Muscle of leg (tissue), 16 donors: ENCODE data around the gene DPPA3. TPM values are rescaled to one million over a fixed set of nuclear protein-coding genes. Genes with fewer than 3 reads are reported as not detected.
A peak's percentile ranks its signal among the peaks of the same experiment; 100 is the strongest.
"Not testable (repeated sequence)": the region's sequence is repeated elsewhere in the genome, so short reads cannot be mapped to it uniquely, and the experiment has no call there.

ENCODE experiments used
- DNase-seq: peaks from one replicate; pipeline ENCODE4 v3.0.0; 2013
- H3K27ac ChIP-seq: one replicate; pipeline ENCODE4 v1.5.1; 2013; ENCODE audit warnings: mild to moderate bottlenecking, low read length, control low read depth
- H3K27me3 ChIP-seq: one replicate; pipeline ENCODE4 v1.6.1; 2013; ENCODE audit warnings: low read length; ENCODE audit not compliant: control insufficient read depth, insufficient read depth
- H3K36me3 ChIP-seq: one replicate; pipeline ENCODE4 v1.6.1; 2013; ENCODE audit warnings: low read length; ENCODE audit not compliant: control insufficient read depth, insufficient read depth
- H3K4me1 ChIP-seq: one replicate; pipeline ENCODE4 v1.6.1; 2013; ENCODE audit warnings: low read length; ENCODE audit not compliant: control insufficient read depth, insufficient read depth
- H3K4me3 ChIP-seq: one replicate; pipeline ENCODE4 v1.5.1; 2013; ENCODE audit warnings: low read length, control low read depth
- H3K9me3 ChIP-seq: replicated peaks from 2 replicates; pipeline ENCODE4 v1.6.1; 2013; ENCODE audit warnings: low read depth, low read length; ENCODE audit not compliant: control insufficient read depth
- WGBS: methylation state at CpG from one replicate; pipeline ENCODE4 v1.1.5; 2013; ENCODE audit warnings: missing lambda C conversion rate; ENCODE audit not compliant: insufficient coverage; 5-methylcytosine and 5-hydroxymethylcytosine counted together
- long read RNA-seq, 11 donors: transcript quantifications; one replicate each; lab custom pipeline, GENCODE V29; 2026
- polyA plus RNA-seq, 8 donors: library from polyadenylated mRNA; unstranded; fragments of 120-200 nt; gene quantifications; one replicate each; pipeline versions ENCODE4 v1.2.1 to v1.2.3, GENCODE V29; 2013; ENCODE audit warnings: inconsistent platforms in 1 of 8, low replicate concordance in 1 of 8; ENCODE audit not compliant: insufficient read length in 8 of 8, insufficient read depth in 1 of 8
- total RNA-seq: library from RNA; stranded (reverse); fragments of 120-200 nt; gene quantifications from one replicate; pipeline ENCODE4 v1.2.4, GENCODE V29; 2013

Gene DPPA3
- total RNA-seq = not detected
- not detected for polyA plus RNA-seq
- long read RNA-seq, donor 1 = 0 reads
- long read RNA-seq, donor 2 = 0 reads
- long read RNA-seq, donor 3 = 0 reads
- long read RNA-seq, donor 4 = 0 reads
- long read RNA-seq, donor 5 = 0 reads
- long read RNA-seq, donor 6 = 0 reads
- long read RNA-seq, donor 7 = 0 reads
- long read RNA-seq, donor 8 = 0 reads
- long read RNA-seq, donor 9 = 0 reads
- long read RNA-seq, donor 10 = 0 reads
- long read RNA-seq, donor 11 = 0 reads

GRCh38 chr12:7711133-7711532 lies at the start of gene DPPA3:
DPPA3 (plus strand) TSS chr12:7711433; CDS start chr12:7711571, 138 bp downstream.
- Histone ChIP-seq H3K4me3 (no peak within 1 kb of the TSS), H3K36me3 (no peaks in the 10 kb centered on the region), H3K4me1 (no peaks in the 10 kb centered on the region), H3K27ac (no peak within 1 kb of the TSS), H3K27me3 (no peaks in the 10 kb centered on the region), H3K9me3 (no peaks in the 10 kb centered on the region)
- DNase-seq = no peak
- 45% methylated on average over 6 of the region's 7 CpGs for WGBS

DNA sequence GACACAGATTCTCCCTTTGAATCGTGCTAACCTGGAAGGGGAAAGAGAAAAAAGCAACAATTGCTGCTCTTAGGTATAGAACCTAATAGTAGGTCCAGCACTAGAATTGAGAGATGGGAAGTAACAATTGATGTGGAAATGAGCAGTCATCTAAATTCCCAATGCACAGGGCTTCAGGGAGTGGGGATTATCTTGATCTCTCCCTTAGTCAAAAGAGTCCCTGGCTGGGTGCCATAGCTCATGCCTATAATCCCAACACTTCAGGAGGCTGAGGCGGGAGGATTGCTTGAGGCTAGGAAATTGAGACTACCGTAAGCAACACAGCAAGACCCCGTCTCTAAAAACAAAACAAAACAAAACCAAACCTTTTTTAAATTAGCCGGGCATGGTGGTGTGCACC lies 49.5 kb upstream of the DPPA3 start:
- Histone ChIP-seq H3K27ac (no peak overlapping the region), H3K4me3 (no peak overlapping the region), H3K4me1 (no peaks in the 10 kb centered on the region), H3K27me3 (no peaks in the 10 kb centered on the region), H3K9me3 (no peaks in the 10 kb centered on the region), H3K36me3 (no peaks in the 10 kb centered on the region)
- 83% methylated on average over 2 of the region's 5 CpGs for WGBS
- DNase-seq = no peak

DNA sequence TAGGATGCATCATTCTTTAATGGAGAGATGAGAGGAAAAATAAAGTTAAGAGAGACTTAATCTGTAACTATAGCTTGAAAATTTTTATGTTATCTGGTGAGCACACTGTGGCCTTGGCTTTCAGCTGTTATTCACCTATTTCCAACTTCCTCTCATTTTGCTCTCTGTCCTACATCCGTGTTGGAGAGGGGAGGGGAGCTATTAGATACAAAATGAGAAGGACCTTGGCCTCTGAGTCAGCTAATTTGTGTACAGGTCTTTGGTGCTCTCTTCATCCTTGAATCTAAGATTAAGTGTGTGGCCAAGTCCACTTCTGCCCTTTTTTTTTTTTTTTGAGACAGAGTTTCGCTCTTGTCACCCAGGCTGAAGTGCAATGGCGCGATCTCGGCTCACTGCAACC lies 44.6 kb upstream of the DPPA3 start:
- Histone ChIP-seq H3K27me3 (no peaks in the 10 kb centered on the region), H3K36me3 (no peaks in the 10 kb centered on the region), H3K9me3 (no peaks in the 10 kb centered on the region), H3K4me1 (no peaks in the 10 kb centered on the region), H3K4me3 (no peak overlapping the region), H3K27ac (no peak overlapping the region)
- WGBS = no CpG with 5 or more reads among the region's 5 CpGs
- DNase-seq = no peak

DNA sequence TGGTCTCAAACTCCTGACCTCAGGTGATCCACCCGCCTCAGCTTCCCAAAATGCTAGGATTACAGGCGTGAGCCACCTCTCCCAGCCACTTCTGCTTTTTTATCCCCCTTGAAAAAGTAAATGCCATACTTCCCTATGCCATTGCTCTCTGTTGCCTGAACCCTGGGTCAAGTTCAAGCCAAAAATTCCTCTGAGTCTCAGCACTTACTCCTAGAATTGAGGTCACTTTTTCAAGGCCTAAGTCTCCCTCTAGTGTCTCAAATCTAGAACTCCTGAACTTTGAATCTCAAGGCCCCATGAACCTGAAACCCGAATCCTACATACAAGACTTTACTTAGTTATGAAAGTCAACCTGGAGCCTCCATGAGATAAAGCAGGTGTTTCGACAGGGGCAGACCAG lies 44.1 kb upstream of the DPPA3 start:
- peak; percentile 19 for DNase-seq
- Histone ChIP-seq H3K27ac (no peak overlapping the region), H3K9me3 (no peaks in the 10 kb centered on the region), H3K4me3 (no peak overlapping the region), H3K4me1 (no peaks in the 10 kb centered on the region), H3K36me3 (no peaks in the 10 kb centered on the region), H3K27me3 (no peaks in the 10 kb centered on the region)
- 63% methylated on average over 2 of the region's 4 CpGs for WGBS

- 73% methylated on average over 4 of the region's 5 CpGs for WGBS
These were observed 43.1 kb upstream of the DPPA3 start for GRCh38 chr12:7668171-7668570.

GRCh38 chr12:7675455-7675854 lies 35.8 kb upstream of the DPPA3 start:
- DNase-seq, H3K27ac ChIP-seq, H3K27me3 ChIP-seq, H3K36me3 ChIP-seq, H3K4me1 ChIP-seq, H3K9me3 ChIP-seq, H3K4me3 ChIP-seq: not testable (repeated sequence)
- whole genome bisulfite sequencing = 46% methylated on average over 4 of the region's 6 CpGs

More at GRCh38 chr12:7668171-7668570, 43.1 kb upstream of the DPPA3 start:
- Histone ChIP-seq H3K9me3 (no peaks in the 10 kb centered on the region), H3K4me3 (no peak overlapping the region), H3K36me3 (no peaks in the 10 kb centered on the region), H3K27ac (no peak overlapping the region), H3K4me1 (no peaks in the 10 kb centered on the region), H3K27me3 (no peaks in the 10 kb centered on the region)
- DNase-seq = no peak

- H3K27ac ChIP-seq, H3K9me3 ChIP-seq, H3K36me3 ChIP-seq, H3K4me1 ChIP-seq, H3K27me3 ChIP-seq, H3K4me3 ChIP-seq: not testable (repeated sequence)
- 28% methylated on average over 3 of the region's 9 CpGs for WGBS
- peak; percentile 51 for DNase-seq
These were observed 33.8 kb upstream of the DPPA3 start for GRCh38 chr12:7677432-7677888.

DNA sequence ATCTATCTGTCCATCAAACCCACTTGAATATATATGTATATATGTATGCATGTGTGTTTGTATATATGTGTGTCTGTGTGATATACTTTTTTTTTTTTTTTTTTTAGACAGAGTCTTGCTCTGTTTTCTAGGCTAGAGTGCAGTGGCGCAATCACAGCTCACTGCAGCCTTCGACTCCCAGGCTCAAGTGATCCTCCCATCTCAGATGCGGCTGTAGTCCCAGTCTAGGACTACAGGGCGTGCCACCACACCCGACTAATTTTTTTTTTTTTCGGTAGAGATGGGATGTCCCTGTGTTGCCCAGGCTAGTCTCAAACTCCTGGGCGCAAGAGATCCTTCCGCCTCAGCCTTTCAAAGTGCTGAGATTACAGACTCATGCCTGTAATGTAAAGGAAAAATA lies 32.5 kb upstream of the DPPA3 start:
- Histone ChIP-seq H3K4me3 (no peak overlapping the region), H3K27me3 (no peaks in the 10 kb centered on the region), H3K4me1 (no peaks in the 10 kb centered on the region), H3K9me3 (no peaks in the 10 kb centered on the region), H3K36me3 (no peaks in the 10 kb centered on the region), H3K27ac (no peak overlapping the region)
- DNase-seq = no peak
- 73% methylated on average over 5 of the region's 8 CpGs for WGBS

DNA sequence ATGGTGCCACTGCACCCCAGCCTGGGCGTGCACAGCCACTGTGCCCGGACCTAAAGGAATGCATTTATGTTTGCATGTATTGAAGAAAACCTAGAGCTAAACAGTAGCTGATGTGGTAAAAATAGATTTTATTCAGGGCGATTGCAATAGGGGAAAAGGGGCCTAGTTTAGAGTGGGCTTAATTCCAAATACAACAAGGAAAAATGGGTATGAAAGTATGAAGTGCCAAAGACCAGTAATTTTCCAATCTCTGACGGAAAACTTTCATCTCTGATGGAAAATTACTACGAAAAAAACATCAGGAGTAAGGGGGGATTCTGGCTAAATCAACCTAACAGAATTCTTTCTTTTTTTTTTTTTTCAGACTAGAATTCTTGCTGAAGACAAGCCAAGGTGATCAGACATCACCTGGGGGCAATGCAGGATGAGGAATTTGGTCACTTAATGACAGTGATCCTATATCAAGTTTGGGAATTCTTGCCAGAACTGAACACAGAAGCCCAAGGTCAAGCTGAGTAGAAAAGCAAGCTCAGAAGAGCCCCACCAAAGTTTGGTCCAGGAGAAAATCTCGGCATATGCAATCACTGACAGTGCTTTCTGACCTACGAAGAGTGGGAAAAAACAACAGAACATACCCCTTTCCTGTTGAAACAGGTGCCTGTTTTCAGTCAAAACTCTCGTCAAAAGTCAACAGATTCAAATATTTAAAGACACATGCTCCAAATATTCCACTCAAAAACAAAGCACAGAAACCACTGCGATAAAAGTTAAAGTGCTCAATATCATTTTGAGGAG lies 31.8 kb upstream of the DPPA3 start:
- H3K27ac ChIP-seq = no peak overlapping the region
- no peaks in the 10 kb centered on the region for H3K36me3 ChIP-seq
- H3K4me3 ChIP-seq = no peak overlapping the region
- WGBS = 76% methylated on average over 2 of the region's 9 CpGs
- no peaks in the 10 kb centered on the region for H3K9me3 ChIP-seq
- no peak for DNase-seq
- H3K4me1 ChIP-seq = no peaks in the 10 kb centered on the region
- H3K27me3 ChIP-seq = no peaks in the 10 kb centered on the region

DNA sequence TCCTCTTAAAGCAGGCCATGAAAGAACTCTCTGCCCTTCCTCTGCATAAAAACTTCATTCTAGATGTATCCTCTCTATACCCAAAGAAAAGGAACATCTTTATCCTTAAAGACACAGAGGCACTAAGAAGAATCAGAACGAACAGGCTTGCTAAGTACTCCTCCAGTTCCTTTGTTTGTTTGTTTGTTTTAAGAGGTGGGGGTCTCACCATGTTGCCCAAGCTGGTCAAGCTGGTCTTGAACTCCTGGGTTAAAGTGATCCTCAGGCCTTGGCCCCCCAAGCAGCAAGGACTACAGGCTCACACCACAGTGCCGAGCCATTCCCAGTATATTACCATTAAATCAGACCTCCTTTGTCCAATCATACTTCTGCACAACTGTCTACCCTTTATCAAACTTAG lies 29.7 kb upstream of the DPPA3 start:
- Histone ChIP-seq H3K27me3 (no peaks in the 10 kb centered on the region), H3K4me1 (no peaks in the 10 kb centered on the region), H3K9me3 (no peaks in the 10 kb centered on the region), H3K36me3 (no peaks in the 10 kb centered on the region), H3K27ac (no peak overlapping the region), H3K4me3 (no peak overlapping the region)
- WGBS = 63% methylated on average over 1 of the region's 2 CpGs
- no peak for DNase-seq
